OCI-LY1 (cell line): ENCODE measurements around the gene HOXA4.

Source experiments
- H2AFZ ChIP-seq: fragments of 200-600 bp; sonication (generic), shearing (Covaris generic); 2 replicates; pipeline ENCODE4 v1.6.0; 2014; ENCODE audit warnings: antibody characterized with exemption, mild to moderate bottlenecking, low read length
- H3F3A ChIP-seq: fragments of 200-600 bp; sonication (generic), shearing (Covaris generic); 2 replicates; pipeline ENCODE4 v1.6.0; 2014; ENCODE audit warnings: mild to moderate bottlenecking, antibody characterized with exemption, low read length, moderate library complexity; ENCODE audit not compliant: insufficient read depth
- H3K27ac ChIP-seq: fragments of 200-600 bp; sonication (generic); 2 replicates; pipeline ENCODE4 v1.5.1; 2014; ENCODE audit warnings: low read length, mixed run types, mild to moderate bottlenecking, low read depth; ENCODE audit not compliant: poor library complexity, severe bottlenecking
- H3K27me3 ChIP-seq: fragments of 200-600 bp; sonication (generic); 2 replicates; pipeline ENCODE4 v1.6.0; 2014; ENCODE audit warnings: antibody characterized with exemption, mild to moderate bottlenecking, low read length, moderate library complexity; ENCODE audit not compliant: insufficient read depth
- H3K36me3 ChIP-seq: fragments of 200-600 bp; sonication (generic); 2 replicates; pipeline ENCODE4 v1.6.1; 2014; ENCODE audit warnings: mild to moderate bottlenecking, antibody characterized with exemption, low read length, moderate library complexity, mixed read lengths; ENCODE audit not compliant: insufficient read depth
- H3K4me1 ChIP-seq: fragments of 200-600 bp; sonication (generic); 2 replicates; pipeline ENCODE4 v1.5.1; 2014; ENCODE audit warnings: mild to moderate bottlenecking, low read length, moderate library complexity; ENCODE audit not compliant: insufficient read depth, severe bottlenecking
- H3K4me2 ChIP-seq: fragments of 200-600 bp; sonication (generic), shearing (Covaris generic); 2 replicates; pipeline ENCODE4 v1.6.1; 2014; ENCODE audit warnings: low read length
- H3K4me3 ChIP-seq: fragments of 200-600 bp; sonication (generic); 2 replicates; pipeline ENCODE4 v1.5.1; 2014; ENCODE audit warnings: low read length, low read depth, mild to moderate bottlenecking, mixed read lengths; ENCODE audit not compliant: poor library complexity, severe bottlenecking
- H3K79me2 ChIP-seq: fragments of 200-600 bp; shearing (Covaris generic); 2 replicates; pipeline ENCODE4 v1.6.1; 2016; ENCODE audit warnings: mixed run types, low read length, mixed read lengths; ENCODE audit not compliant: insufficient read depth
- H3K9ac ChIP-seq: fragments of 200-600 bp; sonication (generic), shearing (Covaris generic); 2 replicates; pipeline ENCODE4 v1.6.1; 2014; ENCODE audit warnings: mild to moderate bottlenecking, low read length, mixed read lengths
- H3K9me2 ChIP-seq: fragments of 200-600 bp; sonication (generic), shearing (Covaris generic); 2 replicates; pipeline ENCODE4 v1.6.1; 2014; ENCODE audit warnings: low read depth, mild to moderate bottlenecking, low read length, mixed read lengths
- H3K9me3 ChIP-seq: fragments of 200-600 bp; shearing (Covaris generic); 2 replicates; pipeline ENCODE4 v1.6.1; 2014; ENCODE audit warnings: low read length, mixed read lengths
- H4K20me1 ChIP-seq: fragments of 200-600 bp; sonication (generic), shearing (Covaris generic); 2 replicates; pipeline ENCODE4 v1.6.0; 2016; ENCODE audit warnings: mild to moderate bottlenecking, low read length; ENCODE audit not compliant: insufficient read depth
- CTCF ChIP-seq: fragments of 200-600 bp; sonication (generic), shearing (Covaris generic); IDR thresholded peaks from 2 replicates; pipeline ENCODE4 v1.5.1; 2017; ENCODE audit warnings: mild to moderate bottlenecking, antibody characterized with exemption, low read length, moderate library complexity, mixed read lengths
- EZH2 ChIP-seq: fragments of 200-600 bp; sonication (generic), shearing (Covaris generic); IDR thresholded peaks from 2 replicates; pipeline ENCODE4 v1.8.0; 2017; ENCODE audit warnings: borderline replicate concordance, mixed run types, mild to moderate bottlenecking, antibody characterized with exemption, low read length, moderate library complexity, mixed read lengths

HOXA4 gene

DNA sequence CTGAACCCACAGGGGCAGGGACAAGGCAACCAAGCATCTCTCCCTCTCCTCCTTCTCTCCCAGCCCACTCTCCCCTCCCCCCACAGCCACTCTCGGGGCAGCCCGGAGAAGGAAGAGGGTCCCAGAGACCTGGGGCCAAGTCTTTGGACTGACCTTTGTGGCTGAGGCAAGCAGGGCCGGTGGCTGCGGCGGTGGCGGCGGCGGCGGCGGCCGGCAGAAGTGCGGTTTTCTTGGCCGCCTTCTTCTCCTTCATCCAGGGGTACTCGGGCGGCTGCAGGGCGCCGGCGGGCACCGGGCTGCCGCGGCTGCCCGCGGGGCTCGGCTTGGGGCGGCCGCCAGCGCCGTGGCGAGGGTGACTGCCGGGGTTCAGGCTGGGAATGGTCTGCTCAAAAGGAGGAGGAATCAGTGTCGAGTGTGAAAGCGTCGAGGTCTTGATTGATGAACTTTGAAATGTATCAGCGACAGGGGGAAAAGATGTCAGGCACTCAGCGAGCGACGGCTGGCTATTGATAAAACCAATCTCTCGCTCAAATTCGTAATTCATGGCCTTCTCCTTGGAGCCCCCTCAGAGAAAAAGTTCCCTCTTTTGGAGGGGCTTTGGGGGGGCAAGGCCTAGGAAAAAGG is 28.5 kb downstream of the HOXA4 start:
- no peaks in the 10 kb centered on the region for H3K9me2 ChIP-seq
- no peak overlapping the region for H3K27ac ChIP-seq
- no peaks in the 10 kb centered on the region for H3K9me3 ChIP-seq
- H2AFZ ChIP-seq: no peak overlapping the region
- no peaks in the 10 kb centered on the region for H4K20me1 ChIP-seq
- H3K36me3 ChIP-seq: peaks cover 4% of the 10 kb centered on the region; the same call in 1 of the 2 replicates
- no peak overlapping the region for H3K4me2 ChIP-seq
- H3K4me3 ChIP-seq: no peak overlapping the region
- H3K27me3 ChIP-seq: peaks cover 6% of the 10 kb centered on the region; the same call in 1 of the 2 replicates
- no peaks in the 10 kb centered on the region for H3K79me2 ChIP-seq
- 0 out of 2 replicates have a peak, but pooled peaks cover 6% of the 10 kb centered on the region for H3F3A ChIP-seq
- peaks cover 5% of the 10 kb centered on the region for H3K4me1 ChIP-seq
- TF ChIP-seq CTCF (no peak), EZH2 (no peak)
- H3K9ac ChIP-seq: no peak overlapping the region

- TF ChIP-seq CTCF (no peak), EZH2 (no peak)
- Histone ChIP-seq H3K27me3 (peaks cover 6% of the 10 kb centered on the region; the same call in 1 of the 2 replicates), H3K4me2 (no peak overlapping the region), H3K4me3 (no peak overlapping the region), H3K9me2 (no peaks in the 10 kb centered on the region), H3K36me3 (peaks cover 4% of the 10 kb centered on the region; the same call in 1 of the 2 replicates), H4K20me1 (no peaks in the 10 kb centered on the region), H3K79me2 (no peaks in the 10 kb centered on the region), H3F3A (0 out of 2 replicates have a peak, but pooled peaks cover 6% of the 10 kb centered on the region), H2AFZ (no peak overlapping the region), H3K9ac (no peak overlapping the region), H3K4me1 (peaks cover 9% of the 10 kb centered on the region), H3K9me3 (no peaks in the 10 kb centered on the region), H3K27ac (no peak overlapping the region)
Measured at GRCh38 chr7:27101171-27101956, 29.2 kb downstream of the HOXA4 start.

DNA sequence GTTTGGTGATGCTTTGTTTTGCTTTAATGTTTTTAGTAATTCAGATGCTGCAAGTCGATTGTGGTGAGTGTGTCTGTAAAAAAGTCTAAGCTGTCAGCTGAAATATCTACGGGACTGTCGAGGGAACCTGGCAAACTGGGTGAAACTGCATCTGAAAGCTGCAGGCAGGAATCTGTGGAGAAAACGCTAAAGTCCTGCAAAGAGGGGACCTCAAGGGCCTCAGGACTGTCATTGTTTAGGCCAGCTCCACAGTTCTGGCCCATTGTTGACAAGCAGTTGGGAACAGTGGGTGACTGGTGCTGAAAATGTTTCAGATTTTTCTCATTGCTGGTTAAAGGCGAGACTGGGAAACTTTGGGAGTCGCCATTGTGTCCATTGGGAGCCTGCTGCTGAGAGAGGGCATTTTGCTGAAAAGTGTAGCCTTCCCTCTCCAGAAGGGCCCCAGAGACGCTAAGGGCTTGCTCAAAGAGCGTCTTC is 29.8 kb downstream of the HOXA4 start:
- H3F3A ChIP-seq: 0 out of 2 replicates have a peak, but pooled peaks cover 6% of the 10 kb centered on the region

More for the DNA sequence above, 29.8 kb downstream of the HOXA4 start:
- H3K9me2 ChIP-seq: no peaks in the 10 kb centered on the region
- H3K9me3 ChIP-seq: no peaks in the 10 kb centered on the region
- H3K4me1 ChIP-seq: peaks cover 9% of the 10 kb centered on the region
- H3K27ac ChIP-seq: no peak overlapping the region
- H3K4me3 ChIP-seq: no peak overlapping the region
- TF ChIP-seq EZH2 (no peak), CTCF (no peak)
- H3K36me3 ChIP-seq: peaks cover 4% of the 10 kb centered on the region; the same call in 1 of the 2 replicates
- no peaks in the 10 kb centered on the region for H3K79me2 ChIP-seq
- H2AFZ ChIP-seq: no peak overlapping the region
- H4K20me1 ChIP-seq: no peaks in the 10 kb centered on the region
- no peak overlapping the region for H3K4me2 ChIP-seq
- peaks cover 6% of the 10 kb centered on the region; the same call in 1 of the 2 replicates for H3K27me3 ChIP-seq
- no peak overlapping the region for H3K9ac ChIP-seq
